Measurements from ENCODE around the gene SERINC2. TPM values are rescaled to one million over a fixed set of nuclear protein-coding genes. Genes with fewer than 3 reads are reported as not detected.
A peak's percentile ranks its signal among the peaks of the same experiment; 100 is the strongest.

The SERINC2 gene
- total RNA-seq, 1 donor from 2014 or later: 30.4 TPM

DNA sequence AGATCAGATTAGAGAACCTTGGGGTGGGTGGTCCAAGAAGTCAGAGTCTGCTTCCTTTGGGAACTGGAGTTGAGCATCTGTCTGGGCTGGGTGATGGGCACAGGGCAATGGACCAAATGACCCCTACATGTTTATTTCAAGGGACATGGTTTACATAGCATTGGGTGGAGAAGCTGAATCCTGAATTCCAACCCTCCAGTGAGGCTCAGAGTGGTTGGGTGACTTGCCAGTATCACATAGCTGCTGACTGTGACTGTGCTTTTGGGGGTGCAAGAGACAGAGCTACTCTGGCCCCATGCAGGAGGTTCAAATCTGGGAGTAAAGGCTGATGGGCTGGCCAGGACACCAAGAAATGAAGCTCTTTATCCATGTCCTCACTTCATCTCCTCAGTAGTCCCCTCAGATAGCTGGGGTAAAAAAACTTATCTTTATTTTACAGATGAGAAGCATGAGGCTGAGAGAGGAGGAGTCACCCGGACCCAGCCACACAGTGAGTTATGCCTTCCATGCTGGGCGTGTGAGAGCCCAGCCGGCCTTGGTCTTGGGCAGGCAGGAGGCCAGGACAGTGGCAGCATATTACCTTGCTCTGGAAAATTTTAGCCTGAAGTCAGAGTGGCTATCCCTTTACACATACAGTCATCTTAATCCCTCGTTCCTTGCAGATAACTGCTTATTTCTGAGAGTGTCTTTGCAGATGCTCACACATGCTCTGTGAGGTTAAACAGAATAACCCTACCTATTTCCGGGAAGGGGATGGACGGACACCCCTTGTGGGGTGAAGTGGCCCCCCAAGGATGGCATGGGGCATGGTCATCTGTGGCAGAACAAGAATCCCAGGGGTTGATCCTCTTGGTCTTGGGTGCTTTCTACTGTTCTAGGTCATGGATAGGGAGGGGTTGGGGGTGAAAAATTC is 2.8 kb upstream of the SERINC2 start:
- no peaks in the 10 kb centered on the region for H3K36me3 Mint-ChIP-seq (ENCODE audit: low read depth, unreplicated experiment)
- peaks cover 3% of the 10 kb centered on the region for H4K20me1 ChIP-seq (ENCODE audit: insufficient read depth, low read length)
- H3K27ac Mint-ChIP-seq (ENCODE audit: unreplicated experiment): no peak overlapping the region
- FAIRE-seq (no peak), DNase-seq (ENCODE audit: low read depth) (no peak)
- no peaks in the 10 kb centered on the region for H3K9me3 Mint-ChIP-seq (ENCODE audit: unreplicated experiment)
- H3K9ac ChIP-seq (ENCODE audit: low read length): no peak overlapping the region
- no peak overlapping the region for H3K4me3 Mint-ChIP-seq (ENCODE audit: unreplicated experiment)
- peaks cover 14% of the 10 kb centered on the region for H3K4me1 ChIP-seq (ENCODE audit: insufficient read depth, low read length)
- no peaks in the 10 kb centered on the region for H3K9me3 ChIP-seq (ENCODE audit: insufficient read depth, low read depth, low read length)
- TF ChIP-seq, protein P1, sequence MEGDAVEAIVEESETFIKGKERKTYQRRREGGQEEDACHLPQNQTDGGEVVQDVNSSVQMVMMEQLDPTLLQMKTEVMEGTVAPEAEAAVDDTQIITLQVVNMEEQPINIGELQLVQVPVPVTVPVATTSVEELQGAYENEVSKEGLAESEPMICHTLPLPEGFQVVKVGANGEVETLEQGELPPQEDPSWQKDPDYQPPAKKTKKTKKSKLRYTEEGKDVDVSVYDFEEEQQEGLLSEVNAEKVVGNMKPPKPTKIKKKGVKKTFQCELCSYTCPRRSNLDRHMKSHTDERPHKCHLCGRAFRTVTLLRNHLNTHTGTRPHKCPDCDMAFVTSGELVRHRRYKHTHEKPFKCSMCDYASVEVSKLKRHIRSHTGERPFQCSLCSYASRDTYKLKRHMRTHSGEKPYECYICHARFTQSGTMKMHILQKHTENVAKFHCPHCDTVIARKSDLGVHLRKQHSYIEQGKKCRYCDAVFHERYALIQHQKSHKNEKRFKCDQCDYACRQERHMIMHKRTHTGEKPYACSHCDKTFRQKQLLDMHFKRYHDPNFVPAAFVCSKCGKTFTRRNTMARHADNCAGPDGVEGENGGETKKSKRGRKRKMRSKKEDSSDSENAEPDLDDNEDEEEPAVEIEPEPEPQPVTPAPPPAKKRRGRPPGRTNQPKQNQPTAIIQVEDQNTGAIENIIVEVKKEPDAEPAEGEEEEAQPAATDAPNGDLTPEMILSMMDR (IDR thresholded peaks at IDR 0.05; ENCODE audit: insufficient read depth, low read depth, low read length): no peak
- TF ChIP-seq EZH2 (IDR thresholded peaks at IDR 0.05; ENCODE audit: insufficient read depth, low read length): no peak
- H3K27me3 Mint-ChIP-seq (ENCODE audit: low read depth, unreplicated experiment): peaks cover 40% of the 10 kb centered on the region
- H3K27me3 ChIP-seq (ENCODE audit: insufficient read depth, low read length): peaks cover 14% of the 10 kb centered on the region
- no peak overlapping the region for H3K4me3 ChIP-seq (ENCODE audit: insufficient read depth, low read depth, low read length)
- peak overlapping the region; percentile 25 for H3K4me2 ChIP-seq (ENCODE audit: low read length)
- H3K4me1 Mint-ChIP-seq (ENCODE audit: low read depth, unreplicated experiment): peaks cover 6% of the 10 kb centered on the region
- peaks cover 6% of the 10 kb centered on the region for H3K79me2 ChIP-seq (ENCODE audit: insufficient read depth, low read length)
- H2AFZ ChIP-seq (ENCODE audit: low read depth, low read length): no peak overlapping the region
- H3K27ac ChIP-seq (ENCODE audit: low read depth, low read length): no peak overlapping the region
- H3K36me3 ChIP-seq (ENCODE audit: insufficient read depth, low read length): no peaks in the 10 kb centered on the region

DNA sequence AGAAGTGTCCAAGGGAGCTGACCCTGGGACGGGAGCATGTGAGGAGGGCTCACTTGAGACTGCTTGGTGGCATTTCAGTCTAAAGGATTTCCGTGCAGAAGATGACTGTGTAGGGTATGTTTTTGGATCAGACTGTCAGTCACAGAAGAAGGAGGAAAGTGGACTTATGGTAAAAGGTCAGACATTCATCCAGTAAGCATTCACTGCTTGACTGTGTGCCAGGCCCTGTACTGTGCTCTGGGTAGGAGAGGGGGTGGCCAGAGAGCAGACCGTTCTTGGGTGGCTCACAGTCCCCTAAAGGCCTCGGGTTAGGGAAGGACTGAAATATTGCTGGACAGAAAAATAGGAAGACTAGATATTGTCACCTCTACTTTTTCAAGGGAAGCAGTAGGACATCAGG is 2.1 kb upstream of the SERINC2 start:
- Histone ChIP-seq H3K79me2 (ENCODE audit: insufficient read depth, low read length) (peaks cover 6% of the 10 kb centered on the region), H3K9ac (ENCODE audit: low read length) (no peak overlapping the region), H3K4me3 (ENCODE audit: insufficient read depth, low read depth, low read length) (no peak overlapping the region), H3K4me2 (ENCODE audit: low read length) (peak overlapping the region; percentile 25), H3K4me1 (ENCODE audit: insufficient read depth, low read length) (peaks cover 14% of the 10 kb centered on the region), H4K20me1 (ENCODE audit: insufficient read depth, low read length) (peaks cover 10% of the 10 kb centered on the region), H3K36me3 (ENCODE audit: insufficient read depth, low read length) (no peaks in the 10 kb centered on the region), H3K27me3 (ENCODE audit: insufficient read depth, low read length) (peaks cover 14% of the 10 kb centered on the region), H2AFZ (ENCODE audit: low read depth, low read length) (no peak overlapping the region), H3K9me3 (ENCODE audit: insufficient read depth, low read depth, low read length) (no peaks in the 10 kb centered on the region), H3K27ac (ENCODE audit: low read depth, low read length) (no peak overlapping the region)
- no peak for DNase-seq (ENCODE audit: low read depth)
- Mint-ChIP-seq H3K27ac (ENCODE audit: unreplicated experiment) (no peak overlapping the region), H3K4me1 (ENCODE audit: low read depth, unreplicated experiment) (peaks cover 8% of the 10 kb centered on the region), H3K9me3 (ENCODE audit: unreplicated experiment) (no peaks in the 10 kb centered on the region), H3K27me3 (ENCODE audit: low read depth, unreplicated experiment) (peaks cover 40% of the 10 kb centered on the region), H3K4me3 (ENCODE audit: unreplicated experiment) (peak overlapping the region; percentile 46), H3K36me3 (ENCODE audit: low read depth, unreplicated experiment) (peaks cover 5% of the 10 kb centered on the region)
- TF ChIP-seq, protein P1 (IDR thresholded peaks at IDR 0.05; ENCODE audit: insufficient read depth, low read depth, low read length): no peak
- TF ChIP-seq EZH2 (IDR thresholded peaks at IDR 0.05; ENCODE audit: insufficient read depth, low read length): no peak
- FAIRE-seq: no peak

DNA sequence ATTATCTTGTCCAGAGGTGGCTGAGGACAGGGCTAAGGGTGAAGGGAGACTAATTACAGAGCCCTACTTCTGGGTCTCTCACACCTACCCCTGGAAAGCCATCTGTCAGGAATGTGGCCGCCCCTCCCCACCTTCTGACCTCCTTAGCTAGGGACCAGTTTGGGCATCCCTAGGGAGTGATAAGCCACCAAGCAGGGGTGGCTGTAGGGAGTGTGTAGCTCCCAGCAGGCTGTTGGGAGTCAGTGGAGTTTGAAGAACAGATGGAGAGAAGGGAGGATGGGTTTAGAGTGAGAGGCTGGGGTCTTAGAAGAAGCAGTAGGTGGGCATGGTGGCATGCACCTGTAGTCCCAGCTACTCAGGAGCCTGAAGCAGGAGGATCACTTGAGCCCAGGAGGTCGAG is 808 bp upstream of the SERINC2 start:
- peak overlapping the region; percentile 83 for H3K4me3 Mint-ChIP-seq (ENCODE audit: unreplicated experiment)
- peaks cover 6% of the 10 kb centered on the region for H3K79me2 ChIP-seq (ENCODE audit: insufficient read depth, low read length)
- H3K9me3 Mint-ChIP-seq (ENCODE audit: unreplicated experiment): no peaks in the 10 kb centered on the region
- H3K9ac ChIP-seq (ENCODE audit: low read length): no peak overlapping the region
- H3K27ac ChIP-seq (ENCODE audit: low read depth, low read length): no peak overlapping the region
- no peak overlapping the region for H2AFZ ChIP-seq (ENCODE audit: low read depth, low read length)
- H3K4me1 Mint-ChIP-seq (ENCODE audit: low read depth, unreplicated experiment): peaks cover 10% of the 10 kb centered on the region
- peaks cover 10% of the 10 kb centered on the region for H4K20me1 ChIP-seq (ENCODE audit: insufficient read depth, low read length)
- no peaks in the 10 kb centered on the region for H3K9me3 ChIP-seq (ENCODE audit: insufficient read depth, low read depth, low read length)
- peaks cover 14% of the 10 kb centered on the region for H3K4me1 ChIP-seq (ENCODE audit: insufficient read depth, low read length)
- FAIRE-seq (no peak), DNase-seq (ENCODE audit: low read depth) (no peak)
- no peaks in the 10 kb centered on the region for H3K36me3 ChIP-seq (ENCODE audit: insufficient read depth, low read length)
- peaks cover 5% of the 10 kb centered on the region for H3K36me3 Mint-ChIP-seq (ENCODE audit: low read depth, unreplicated experiment)
- peaks cover 14% of the 10 kb centered on the region for H3K27me3 ChIP-seq (ENCODE audit: insufficient read depth, low read length)
- peaks cover 40% of the 10 kb centered on the region for H3K27me3 Mint-ChIP-seq (ENCODE audit: low read depth, unreplicated experiment)
- H3K4me3 ChIP-seq (ENCODE audit: insufficient read depth, low read depth, low read length): no peak overlapping the region
- peak overlapping the region; percentile 96 for H3K4me2 ChIP-seq (ENCODE audit: low read length)
- no peak for TF ChIP-seq EZH2 (IDR thresholded peaks at IDR 0.05; ENCODE audit: insufficient read depth, low read length)
- TF ChIP-seq, protein P1 (IDR thresholded peaks at IDR 0.05; ENCODE audit: insufficient read depth, low read depth, low read length): no peak
- H3K27ac Mint-ChIP-seq (ENCODE audit: unreplicated experiment): no peak overlapping the region

Data from astrocyte (in vitro differentiated cells and primary cell).